GM18861 (cell line): ENCODE results near the gene CMKLR1.

Source experiments
- ATAC-seq: cut with Tn5 transposase; IDR thresholded peaks from one replicate; pipeline ENCODE4 v1.9.1; 2021; ENCODE audit not compliant: unreplicated experiment

CMKLR1 gene

GRCh38 chr12:108317308-108318234, 21.5 kb downstream of the CMKLR1 start:
- no peak for ATAC-seq

DNA sequence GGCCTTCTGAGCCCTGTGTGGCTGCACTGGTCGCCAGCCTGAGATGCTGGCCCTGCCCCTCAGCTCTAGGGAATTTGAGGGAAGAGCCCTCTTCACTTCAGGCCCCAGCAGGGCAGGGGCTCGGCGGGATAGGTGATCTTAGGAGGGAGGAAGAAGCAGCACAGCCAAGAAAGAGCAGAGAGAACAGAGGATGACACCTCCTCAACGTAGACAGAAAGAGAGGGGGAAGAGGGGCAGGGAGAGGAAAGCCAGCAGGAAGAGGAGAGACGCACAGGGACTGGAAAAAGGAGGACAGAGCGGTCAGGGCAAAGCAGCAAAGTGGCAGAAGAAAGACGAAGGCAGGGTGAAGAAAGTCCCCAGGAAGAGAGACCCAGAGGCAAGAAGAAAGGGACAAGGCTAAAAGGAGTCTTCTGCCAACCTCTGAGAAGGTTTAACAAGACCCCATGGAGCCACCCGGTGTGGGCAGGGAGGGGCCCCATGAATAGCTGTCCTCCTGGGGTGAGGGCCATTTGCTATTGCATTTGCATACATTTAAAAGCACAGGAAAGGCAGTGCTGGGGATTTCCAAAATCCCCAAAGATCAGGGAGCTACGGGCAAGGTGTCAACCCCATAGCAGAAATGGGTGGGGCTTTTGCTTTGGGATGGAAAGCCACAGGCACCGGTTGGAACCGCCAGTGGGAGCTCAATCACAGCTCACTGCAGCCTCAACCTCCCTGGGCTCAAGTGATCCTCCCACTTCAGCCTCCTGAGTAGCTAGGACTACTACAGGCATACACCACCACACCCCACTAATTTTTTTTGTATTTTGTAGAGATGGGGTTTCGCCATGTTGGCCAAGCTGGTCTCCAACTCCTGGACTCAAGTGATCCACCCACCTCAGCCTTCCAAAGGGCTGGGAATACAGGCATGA, 22.7 kb downstream of the CMKLR1 start:
- no peak for ATAC-seq

- ATAC-seq = no peak
These were observed 23.5 kb downstream of the CMKLR1 start for GRCh38 chr12:108315486-108316105.

DNA sequence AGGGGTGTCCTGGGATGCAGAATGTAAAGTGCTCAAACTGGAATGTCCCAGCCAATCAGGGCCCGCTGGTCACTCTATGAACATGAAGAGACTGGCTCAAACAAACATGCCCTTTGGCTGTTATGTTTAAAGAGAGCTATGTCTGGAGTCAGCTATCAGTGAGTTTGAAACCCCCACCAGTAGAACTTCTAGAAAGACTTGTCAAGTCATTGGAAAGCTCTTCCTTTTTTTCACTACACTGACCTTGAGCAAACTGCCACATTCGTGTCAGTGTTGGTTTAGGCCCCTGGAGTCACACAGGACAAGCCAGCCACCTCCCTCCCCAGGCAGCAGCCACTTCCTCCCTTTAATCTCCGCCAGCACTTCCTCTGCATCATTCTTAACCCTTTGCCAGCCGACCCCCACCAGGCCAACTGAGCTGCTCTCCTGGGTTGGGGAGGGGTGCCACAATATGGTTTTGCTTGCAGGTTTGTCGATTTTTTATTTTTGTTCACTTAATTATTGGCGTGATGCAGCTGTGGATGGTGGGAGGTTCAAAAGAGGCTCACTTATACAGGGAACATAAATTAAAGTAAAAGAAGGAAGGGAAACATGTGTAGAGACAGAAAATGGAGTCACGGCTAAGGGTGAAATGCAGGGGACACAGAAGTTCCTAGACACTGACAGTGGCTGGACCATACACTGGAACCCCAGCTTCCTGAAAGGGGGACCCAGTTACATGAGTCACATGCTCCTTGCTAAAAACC, 25.3 kb downstream of the CMKLR1 start:
- ATAC-seq = no peak

DNA sequence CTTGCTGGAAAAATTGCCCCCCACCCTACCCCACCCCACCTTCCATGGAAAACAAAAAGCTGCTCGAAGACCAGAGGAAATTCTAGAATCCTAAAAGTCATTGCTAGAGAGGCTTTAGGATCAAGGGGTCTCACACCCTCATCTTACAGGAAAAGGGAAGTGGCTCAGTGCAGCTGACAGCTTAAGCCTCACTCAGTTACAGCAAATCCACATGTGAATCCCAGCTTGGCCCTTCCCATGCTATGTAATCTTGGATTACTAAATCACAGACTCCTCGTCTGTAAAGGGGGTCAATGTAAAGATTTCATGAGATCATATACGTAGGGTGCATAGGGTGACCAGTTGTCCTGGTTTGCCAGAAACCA, 25.9 kb downstream of the CMKLR1 start:
- ATAC-seq = no peak

DNA sequence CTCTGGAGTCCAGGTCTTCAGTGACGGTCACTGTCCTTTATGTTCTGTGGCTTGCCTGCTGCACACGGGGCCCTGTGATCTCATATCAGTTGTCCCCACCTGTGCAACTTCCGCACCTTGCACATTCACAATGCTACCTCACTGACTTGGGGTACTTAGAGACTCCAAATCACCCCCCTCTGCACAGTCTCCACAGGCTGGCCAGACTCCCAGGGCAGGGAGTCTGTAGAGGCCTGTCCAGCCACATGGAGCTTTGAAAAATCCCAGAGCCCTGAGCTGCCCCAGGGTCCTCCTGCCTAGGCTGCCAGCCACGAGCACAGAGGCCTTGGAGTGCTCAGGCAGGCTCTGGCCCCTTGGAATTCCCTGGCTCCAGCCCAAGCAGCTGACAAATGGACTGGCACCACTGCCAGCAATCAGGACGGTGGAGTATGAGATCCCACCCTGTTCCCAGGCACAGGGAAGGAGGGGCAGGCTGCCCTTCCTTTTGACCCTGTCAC, 26.4 kb downstream of the CMKLR1 start:
- no peak for ATAC-seq

DNA sequence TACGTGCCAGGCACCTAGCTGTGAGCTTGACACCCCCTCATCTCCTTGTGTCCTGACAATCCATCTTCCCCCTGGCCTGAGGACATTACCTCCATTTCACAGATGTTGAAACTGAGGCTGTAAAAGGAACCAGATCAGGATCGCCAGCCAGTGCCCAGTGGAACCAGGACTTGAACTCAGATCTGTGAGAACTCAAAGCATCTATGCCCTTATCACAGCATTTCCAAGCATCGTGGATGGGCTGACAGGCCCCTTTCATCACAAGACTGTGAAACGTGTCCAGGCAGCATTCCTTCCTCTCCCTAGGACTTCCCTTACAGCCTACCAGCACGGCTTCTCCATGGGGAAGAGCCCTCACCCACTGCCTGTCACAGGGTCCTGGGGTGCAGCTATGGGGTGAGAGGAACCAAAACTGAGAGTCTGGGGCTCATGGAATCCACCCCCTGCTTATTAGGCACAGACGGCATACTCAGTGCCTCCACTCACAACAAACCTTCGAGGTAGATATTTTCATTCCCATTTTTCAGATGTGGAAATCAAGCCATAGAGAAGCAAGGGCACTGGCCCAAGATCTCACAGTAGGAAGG, 26.9 kb downstream of the CMKLR1 start:
- ATAC-seq = no peak

DNA sequence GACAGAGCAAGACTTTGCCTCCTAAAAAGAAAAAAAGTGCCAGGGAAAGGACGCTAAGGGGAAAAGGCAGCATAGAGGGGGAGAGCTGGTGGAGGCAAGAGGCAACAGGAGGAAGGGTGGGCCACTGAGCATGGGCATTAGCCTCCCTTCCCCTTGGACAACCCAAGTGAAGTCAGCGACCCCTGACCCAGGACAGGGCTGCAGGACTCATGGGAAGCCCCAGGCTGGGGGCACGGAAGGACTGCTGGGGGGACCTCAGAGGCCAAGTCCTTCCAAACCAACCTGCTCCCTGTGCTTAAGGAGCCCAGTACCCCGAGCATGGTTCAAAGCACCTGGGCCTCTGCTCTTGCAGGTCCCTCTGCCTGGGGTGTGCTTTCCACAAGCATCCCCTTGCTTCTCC, 27.5 kb downstream of the CMKLR1 start:
- ATAC-seq = no peak

- ATAC-seq = no peak
These were observed 28.6 kb downstream of the CMKLR1 start for GRCh38 chr12:108310489-108310888.

GRCh38 chr12:108309674-108310312, 29.3 kb downstream of the CMKLR1 start:
- no peak for ATAC-seq

- no peak for ATAC-seq
These were observed 30.6 kb downstream of the CMKLR1 start for GRCh38 chr12:108308395-108309085.

GRCh38 chr12:108307006-108307405, 32.1 kb downstream of the CMKLR1 start:
- ATAC-seq = no peak

DNA sequence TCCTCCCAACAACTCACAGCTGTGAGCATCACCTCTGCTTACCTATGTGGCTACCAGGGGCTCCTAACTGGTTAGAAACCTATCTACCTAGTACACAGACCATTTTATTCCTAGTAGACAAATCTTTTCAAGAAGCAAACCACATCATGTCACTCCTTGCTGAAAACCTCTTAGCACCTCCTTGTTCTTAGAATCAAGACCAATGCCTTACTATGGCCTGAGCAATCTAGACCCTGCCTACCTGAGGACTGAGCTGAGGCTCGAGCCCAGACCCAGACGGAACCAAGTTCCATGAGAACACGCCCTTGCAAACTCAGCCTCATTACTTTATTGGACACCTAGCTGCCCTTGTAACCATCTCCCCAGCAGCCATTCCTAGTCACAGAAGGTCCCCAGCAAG, 32.6 kb downstream of the CMKLR1 start:
- ATAC-seq = no peak

DNA sequence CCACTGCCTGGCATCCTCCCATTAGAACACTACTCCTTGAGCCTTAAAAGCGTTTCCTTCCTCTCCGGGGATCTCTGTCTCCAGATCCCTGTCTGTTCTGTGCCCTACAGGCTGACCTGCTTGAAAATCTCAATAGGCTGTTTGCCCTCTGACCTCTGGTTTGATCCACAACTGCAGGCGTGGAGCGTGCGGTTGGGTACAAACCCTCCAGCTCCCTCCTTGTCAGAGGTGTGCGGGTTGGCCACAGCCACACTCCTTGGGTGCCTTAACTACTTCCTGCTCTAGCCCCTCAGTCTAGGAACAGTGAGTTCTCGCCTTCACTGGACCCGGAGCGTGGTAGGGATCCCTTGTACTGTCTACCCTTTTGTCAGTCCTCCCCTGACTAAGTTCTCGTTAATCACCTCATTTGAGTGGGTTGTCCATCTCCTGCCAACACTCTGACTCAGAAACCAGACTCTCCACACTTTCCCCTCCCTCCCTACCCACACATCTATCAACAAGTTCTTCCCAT, 33.1 kb downstream of the CMKLR1 start:
- ATAC-seq = no peak

DNA sequence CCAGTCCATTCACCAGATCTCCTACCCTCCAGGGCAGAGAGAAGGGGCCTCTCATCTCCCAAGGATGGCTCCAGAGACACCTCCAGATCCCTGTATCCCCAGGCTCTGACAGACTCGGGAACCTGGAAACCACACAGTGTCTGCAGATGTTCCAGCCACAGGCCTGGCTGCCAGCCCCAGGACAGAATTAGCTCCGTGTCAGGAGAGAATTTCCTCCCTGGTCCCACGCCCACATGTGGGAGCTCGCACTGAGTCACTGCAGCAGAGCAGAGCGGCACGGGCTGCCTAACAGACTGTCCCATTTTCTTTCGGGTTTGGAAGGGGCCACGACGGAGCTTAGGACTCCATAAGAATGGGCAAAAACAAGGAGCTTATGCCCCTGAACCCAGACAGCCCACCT, 33.6 kb downstream of the CMKLR1 start:
- ATAC-seq = no peak

GRCh38 chr12:108304633-108305032, 34.5 kb downstream of the CMKLR1 start:
- ATAC-seq = no peak

DNA sequence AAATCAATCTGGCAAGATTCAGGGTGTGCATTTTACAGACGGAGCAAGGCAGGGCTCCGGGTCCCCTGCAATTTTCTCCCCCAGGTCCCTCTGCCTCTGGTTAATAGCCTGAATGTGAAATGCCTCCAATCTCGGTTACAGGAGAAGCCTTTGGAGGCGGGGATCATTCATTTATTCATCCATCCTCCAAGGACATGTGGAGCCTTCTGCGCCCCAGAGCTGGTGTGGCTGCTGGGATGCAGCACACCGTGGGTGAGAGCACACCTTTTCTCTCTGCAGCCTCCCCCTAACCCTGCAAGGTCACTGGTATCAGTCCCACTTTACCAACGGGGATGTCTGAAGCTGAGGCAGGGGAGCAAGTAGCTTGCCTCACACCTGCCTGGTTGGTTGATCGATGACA, 35.4 kb downstream of the CMKLR1 start:
- ATAC-seq = no peak

- no peak for ATAC-seq
These were observed 36.5 kb downstream of the CMKLR1 start for GRCh38 chr12:108302403-108303311.
